Measurements from ENCODE around the gene NOTCH1. TPM values are rescaled to one million over a fixed set of nuclear protein-coding genes. Genes with fewer than 3 reads are reported as not detected.

Gene NOTCH1
- total RNA-seq, 1 experiment from 2014 or later = 39.2 TPM

DNA sequence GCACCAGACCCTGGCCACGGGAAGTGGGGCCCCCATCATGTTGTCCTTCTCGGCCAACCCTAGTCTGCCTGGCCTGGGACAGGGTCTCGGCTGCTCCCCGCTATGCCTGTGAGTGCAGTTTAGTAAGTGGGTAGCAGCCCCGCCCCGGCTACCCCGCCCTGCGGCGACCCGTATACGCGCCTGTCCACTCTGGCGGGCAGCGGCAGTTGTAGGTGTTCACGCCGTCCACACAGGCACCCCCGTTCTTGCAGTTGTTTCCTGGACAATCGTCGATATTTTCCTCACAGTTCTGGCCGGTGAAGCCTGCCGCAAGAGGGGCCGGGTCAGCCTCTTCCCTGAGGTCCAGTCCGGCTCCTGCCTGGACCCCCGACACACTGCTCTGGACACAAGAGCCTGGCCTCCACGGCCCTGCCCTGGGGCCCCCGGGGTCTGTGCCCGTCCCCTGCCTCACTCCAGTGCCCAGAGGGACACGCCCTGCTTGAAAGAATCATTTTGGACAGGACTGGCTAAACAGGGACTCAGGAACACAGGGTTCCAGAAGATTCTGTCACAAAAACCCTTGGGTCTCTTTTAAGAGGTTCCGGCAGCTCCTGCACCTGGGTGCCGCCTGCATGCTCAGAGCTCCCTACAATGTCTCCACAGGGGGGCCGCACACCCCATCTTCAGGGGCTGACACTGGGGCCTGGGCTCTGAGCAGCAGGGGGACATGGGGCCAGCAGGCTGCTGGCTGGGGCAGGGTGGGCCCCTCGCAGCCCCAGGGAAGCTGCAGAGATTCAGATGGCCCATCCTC is 26.4 kb downstream of the NOTCH1 start:
- TF ChIP-seq EZH2 (IDR thresholded peaks at IDR 0.05; ENCODE audit: low read depth) (no peak), CTCF (conservative IDR thresholded peaks at IDR 0.05) (no peak)
- ChIA-PET POLR2A (ENCODE audit: unreplicated experiment) (no interaction called here), CTCF (no interaction called here)
- Histone ChIP-seq H2AFZ (no peak overlapping the region), H3K27me3 (ENCODE audit: insufficient read depth, low read depth) (no peaks in the 10 kb centered on the region), H3K9me2 (ENCODE audit: insufficient read depth) (no peaks in the 10 kb centered on the region), H4K20me1 (ENCODE audit: insufficient read depth) (no peaks in the 10 kb centered on the region), H3K4me3 (no peak overlapping the region), H3K4me2 (no peak overlapping the region), H3K27ac (no peak overlapping the region), H3K4me1 (replicated peaks; ENCODE audit: insufficient read depth) (no peaks in the 10 kb centered on the region), H3F3A (ENCODE audit: insufficient read depth, low read depth) (no peaks in the 10 kb centered on the region), H3K9me3 (ENCODE audit: insufficient read depth, low read depth) (no peaks in the 10 kb centered on the region), H3K36me3 (ENCODE audit: low read depth) (no peaks in the 10 kb centered on the region), H3K79me2 (ENCODE audit: low read depth) (no peaks in the 10 kb centered on the region)
- BruUV-seq (replicated peaks) = no TSS peak
- intact Hi-C loops (cut with micrococcal nuclease; ENCODE audit: unreplicated experiment) = no loop called here
- no peak for DNase-seq

DNA sequence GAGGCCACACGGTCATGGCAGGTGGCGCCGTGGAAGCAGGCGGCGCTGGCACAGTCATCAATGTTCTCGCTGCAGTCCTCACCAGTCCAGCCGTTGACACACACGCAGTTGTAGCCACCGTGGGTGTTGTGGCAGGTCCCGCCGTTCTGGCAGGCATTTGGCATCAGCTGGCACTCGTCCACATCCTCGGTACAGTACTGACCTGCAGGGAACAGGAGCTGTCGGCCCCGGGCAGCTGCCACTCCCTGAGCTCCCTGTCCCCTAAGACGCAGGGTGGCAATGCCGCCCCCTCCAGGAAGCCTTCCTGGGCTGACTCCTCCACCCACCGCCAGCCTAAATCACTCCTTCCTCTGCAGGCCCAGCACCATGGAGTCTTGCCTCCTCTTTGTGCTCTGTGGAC is 27.2 kb downstream of the NOTCH1 start:
- no peaks in the 10 kb centered on the region for H4K20me1 ChIP-seq (ENCODE audit: insufficient read depth)
- no peaks in the 10 kb centered on the region for H3K79me2 ChIP-seq (ENCODE audit: low read depth)
- ChIA-PET POLR2A (ENCODE audit: unreplicated experiment) (no interaction called here), CTCF (no interaction called here)
- no peaks in the 10 kb centered on the region for H3F3A ChIP-seq (ENCODE audit: insufficient read depth, low read depth)
- TF ChIP-seq CTCF (conservative IDR thresholded peaks at IDR 0.05) (no peak), EZH2 (IDR thresholded peaks at IDR 0.05; ENCODE audit: low read depth) (no peak)
- no peak overlapping the region for H3K4me2 ChIP-seq
- intact Hi-C loops (cut with micrococcal nuclease; ENCODE audit: unreplicated experiment) = no loop called here
- H3K4me1 ChIP-seq (replicated peaks; ENCODE audit: insufficient read depth) = no peaks in the 10 kb centered on the region
- H3K4me3 ChIP-seq = no peak overlapping the region
- no peaks in the 10 kb centered on the region for H3K9me2 ChIP-seq (ENCODE audit: insufficient read depth)
- no peak for DNase-seq
- H3K9me3 ChIP-seq (ENCODE audit: insufficient read depth, low read depth) = no peaks in the 10 kb centered on the region
- no peak overlapping the region for H3K27ac ChIP-seq
- no peak overlapping the region for H2AFZ ChIP-seq
- no peaks in the 10 kb centered on the region for H3K27me3 ChIP-seq (ENCODE audit: insufficient read depth, low read depth)
- H3K36me3 ChIP-seq (ENCODE audit: low read depth) = no peaks in the 10 kb centered on the region
- BruUV-seq (replicated peaks) = no TSS peak

- Histone ChIP-seq H4K20me1 (ENCODE audit: insufficient read depth) (no peaks in the 10 kb centered on the region; the same call in 1 of the 2 replicates), H3K79me2 (ENCODE audit: low read depth) (no peaks in the 10 kb centered on the region), H2AFZ (no peak overlapping the region), H3K4me2 (no peak overlapping the region), H3K27ac (no peak overlapping the region), H3K9me3 (ENCODE audit: insufficient read depth, low read depth) (no peaks in the 10 kb centered on the region), H3K9me2 (ENCODE audit: insufficient read depth) (no peaks in the 10 kb centered on the region), H3K4me3 (no peak overlapping the region), H3K36me3 (ENCODE audit: low read depth) (no peaks in the 10 kb centered on the region), H3K27me3 (ENCODE audit: insufficient read depth, low read depth) (no peaks in the 10 kb centered on the region), H3F3A (ENCODE audit: insufficient read depth, low read depth) (no peaks in the 10 kb centered on the region), H3K4me1 (replicated peaks; ENCODE audit: insufficient read depth) (no peaks in the 10 kb centered on the region)
- no peak for TF ChIP-seq CTCF (conservative IDR thresholded peaks at IDR 0.05)
- TF ChIP-seq EZH2 (IDR thresholded peaks at IDR 0.05; ENCODE audit: low read depth) = no peak
- CTCF ChIA-PET = no interaction called here
- intact Hi-C loops (cut with micrococcal nuclease; ENCODE audit: unreplicated experiment) = no loop called here
- no TSS peak for BruUV-seq (replicated peaks)
- no peak for DNase-seq
- POLR2A ChIA-PET (ENCODE audit: unreplicated experiment) = no interaction called here
These were observed 27.9 kb downstream of the NOTCH1 start for GRCh38 chr9:136517950-136518349.
